Fibroblast of skin of scalp (primary cell): ENCODE results near the gene ZNF285. TPM values are rescaled to one million over a fixed set of nuclear protein-coding genes. Genes with fewer than 3 reads are reported as not detected.
A peak's percentile ranks its signal among the peaks of the same experiment; 100 is the strongest.
"Not testable (repeated sequence)": the region's sequence is repeated elsewhere in the genome, so short reads cannot be mapped to it uniquely, and the experiment has no call there.

Experiments
- DNase-seq: peaks from one replicate; pipeline ENCODE4 v3.0.0-alpha.2; 2013
- polyA plus RNA-seq, 2 experiments: library from polyadenylated mRNA; unstranded; fragments of 120-200 nt; gene quantifications; one replicate each; pipeline ENCODE4 v1.2.1, GENCODE V29; 2013; ENCODE audit not compliant: insufficient read length in 2 of 2

Gene ZNF285
- polyA plus RNA-seq (2013, experiment 1 of 2; ENCODE audit: insufficient read length), result 2.8 TPM
- 3.3 TPM for polyA plus RNA-seq (2013, experiment 2 of 2; ENCODE audit: insufficient read length)

GRCh38 chr19:44401139-44402115 is at the start of gene ZNF285:
ZNF285 (minus strand) TSS chr19:44401608; CDS start chr19:44397213, 4,395 bp downstream.
- DNase-seq, result peak; percentile 97

- peak; percentile 92 for DNase-seq
Measured at GRCh38 chr19:44447916-44448674, 46.7 kb upstream of the ZNF285 start, which contains the start of gene ZNF229. ZNF229 (minus strand) TSS chr19:44448472; CDS start chr19:44442847, 5,625 bp downstream.

GRCh38 chr19:44438441-44438840 is 37.0 kb upstream of the ZNF285 start:
- DNase-seq, result no peak

- DNase-seq, result no peak
Measured at GRCh38 chr19:44435441-44435840, 34.0 kb upstream of the ZNF285 start.

- DNase-seq, result no peak
Measured at GRCh38 chr19:44430956-44431355, 29.5 kb upstream of the ZNF285 start.

GRCh38 chr19:44415553-44415952 is 14.1 kb upstream of the ZNF285 start:
- DNase-seq, result not testable (repeated sequence)

- not testable (repeated sequence) for DNase-seq
Measured at GRCh38 chr19:44389268-44389667, 12.1 kb downstream of the ZNF285 start.

- no peak for DNase-seq
Measured at GRCh38 chr19:44374789-44375188, 26.6 kb downstream of the ZNF285 start.

GRCh38 chr19:44371815-44372480 is 29.5 kb downstream of the ZNF285 start:
- DNase-seq, result no peak

- peak; percentile 5 for DNase-seq
Measured at GRCh38 chr19:44367024-44367423, 34.4 kb downstream of the ZNF285 start.

- DNase-seq, result peak; percentile 96
Measured at GRCh38 chr19:44356383-44357111, 44.9 kb downstream of the ZNF285 start, which contains the start of gene ZNF112. ZNF112 (minus strand) TSS chr19:44356680; CDS start chr19:44340539, 16,141 bp downstream.

GRCh38 chr19:44346556-44346955 is 54.9 kb downstream of the ZNF285 start:
- DNase-seq, result no peak

- DNase-seq, result no peak
Measured at GRCh38 chr19:44345959-44346358, 55.4 kb downstream of the ZNF285 start.

GRCh38 chr19:44344255-44344654 is 57.2 kb downstream of the ZNF285 start:
- DNase-seq, result no peak

GRCh38 chr19:44341794-44342193 is 59.6 kb downstream of the ZNF285 start:
- DNase-seq, result no peak

- not testable (repeated sequence) for DNase-seq
Measured at GRCh38 chr19:44334639-44335038, 66.8 kb downstream of the ZNF285 start.
